HG02852 (cell line): ENCODE data around the gene SDK1.
"Not testable (repeated sequence)": the region's sequence is repeated elsewhere in the genome, so short reads cannot be mapped to it uniquely, and the experiment has no call there.

Experiments
- ATAC-seq: cut with Tn5 transposase; IDR thresholded peaks from one replicate; pipeline ENCODE4 v1.9.1; 2021; ENCODE audit warnings: mild to moderate bottlenecking, moderate library complexity; ENCODE audit not compliant: unreplicated experiment

The SDK1 gene

DNA sequence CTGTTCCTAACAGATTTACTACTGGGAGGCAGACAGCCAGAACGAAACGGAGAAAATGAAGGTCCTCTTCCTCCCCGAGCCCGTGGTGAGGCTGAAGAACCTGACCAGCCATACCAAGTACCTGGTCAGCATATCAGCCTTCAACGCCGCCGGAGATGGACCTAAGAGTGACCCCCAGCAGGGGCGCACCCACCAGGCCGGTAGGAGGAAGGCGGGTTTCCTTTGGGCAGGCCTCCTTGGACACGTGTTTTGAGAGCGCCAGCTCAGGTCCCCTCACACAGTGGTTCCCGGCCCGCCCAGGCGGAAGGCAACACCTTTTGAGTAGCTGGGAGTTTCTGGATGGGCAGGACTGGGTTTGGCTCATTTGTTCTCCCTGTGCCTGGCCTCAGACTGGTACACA lies 907.0 kb downstream of the SDK1 start:
- ATAC-seq, result no peak

- ATAC-seq, result no peak
Measured at GRCh38 chr7:4208586-4208985, 907.5 kb downstream of the SDK1 start.

GRCh38 chr7:4209126-4209525 lies 908.1 kb downstream of the SDK1 start:
- no peak for ATAC-seq

- ATAC-seq, result no peak
Measured at GRCh38 chr7:4209966-4210365, 908.9 kb downstream of the SDK1 start.

DNA sequence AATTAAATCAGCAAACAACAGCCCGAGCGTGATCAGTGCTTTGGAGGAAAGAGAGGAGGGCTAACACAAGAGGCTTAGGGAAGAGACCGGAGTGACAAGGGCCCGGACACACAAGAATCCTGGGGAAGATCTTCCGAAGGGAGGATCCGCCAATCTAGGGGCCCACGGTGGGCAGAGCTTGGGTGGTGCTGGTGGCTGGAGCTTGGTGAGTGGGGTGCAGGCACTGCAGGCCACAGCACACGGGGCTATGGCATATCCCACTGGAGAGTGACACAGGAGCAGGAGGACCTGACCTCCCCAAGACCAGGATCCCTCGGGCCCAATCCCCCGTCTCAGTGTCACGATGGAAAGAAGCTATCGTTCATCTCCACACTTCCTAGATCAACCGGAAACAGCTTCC lies 909.8 kb downstream of the SDK1 start:
- ATAC-seq, result no peak

DNA sequence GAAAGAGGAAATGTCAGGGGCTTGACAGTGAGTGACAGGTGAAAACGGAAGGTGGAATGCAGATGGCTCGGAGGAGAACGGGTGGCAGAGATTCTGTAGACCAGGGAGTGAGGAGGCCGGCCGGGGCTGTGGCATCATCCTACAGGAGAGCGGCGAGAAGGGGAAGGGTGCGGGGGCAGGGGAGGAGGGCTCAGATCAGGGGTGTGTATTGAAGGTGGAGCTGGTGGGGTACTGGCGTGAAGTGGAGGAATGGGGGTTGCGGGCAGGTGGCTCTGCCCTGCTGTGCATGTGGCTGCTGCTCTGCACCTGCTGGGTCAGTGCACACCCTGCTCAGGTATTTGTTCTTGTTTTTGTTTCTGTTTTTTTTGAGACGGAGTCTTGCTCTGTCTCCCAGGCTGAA lies 910.2 kb downstream of the SDK1 start:
- ATAC-seq, result no peak

DNA sequence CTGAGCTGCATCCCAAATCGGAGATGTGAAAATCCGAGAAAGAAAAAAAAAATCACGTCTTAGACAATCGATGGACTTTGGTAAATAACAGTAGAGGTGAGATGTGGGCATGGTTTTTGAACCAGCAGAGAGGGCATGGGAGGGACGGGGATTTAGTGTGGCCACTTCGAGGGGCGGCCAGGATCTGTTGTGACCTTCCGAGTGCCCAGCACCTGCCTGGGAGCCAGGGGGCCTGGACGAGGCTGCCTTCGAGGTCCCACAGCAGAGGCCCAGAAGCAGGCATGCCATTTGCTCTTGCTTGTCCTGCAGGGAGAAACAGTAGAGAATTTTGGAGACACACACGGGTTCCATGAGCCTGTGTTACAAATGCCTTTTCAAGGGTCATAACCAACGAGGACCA lies 911.3 kb downstream of the SDK1 start:
- ATAC-seq, result no peak

GRCh38 chr7:4214291-4215155 lies 913.5 kb downstream of the SDK1 start:
- no peak for ATAC-seq

DNA sequence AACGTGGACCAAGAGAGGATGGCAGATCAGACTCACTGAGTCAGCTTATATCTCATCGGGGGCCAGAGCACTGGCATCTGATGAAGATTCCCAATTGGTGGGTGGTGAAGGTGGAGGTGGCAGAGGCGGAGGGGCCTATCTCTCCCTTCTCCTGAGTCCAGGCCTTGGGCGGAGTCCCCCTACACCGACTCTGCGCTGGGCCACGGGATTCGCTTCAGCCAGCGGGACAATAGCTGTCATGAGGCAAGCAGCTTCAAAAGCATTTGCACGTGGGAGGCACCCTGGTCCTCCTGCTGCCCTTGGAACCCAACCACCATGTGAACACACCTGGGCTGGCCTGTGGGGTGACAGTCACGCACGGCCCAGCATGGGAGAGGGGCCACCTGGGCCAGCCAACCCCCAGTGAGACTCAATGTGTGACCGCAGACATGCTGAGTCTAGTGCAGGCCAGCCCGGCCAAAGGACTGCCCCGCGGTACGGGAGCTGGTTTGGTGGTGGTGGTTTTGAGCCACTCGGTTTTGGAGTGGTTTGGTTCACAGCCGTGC lies 914.2 kb downstream of the SDK1 start:
- ATAC-seq, result no peak

DNA sequence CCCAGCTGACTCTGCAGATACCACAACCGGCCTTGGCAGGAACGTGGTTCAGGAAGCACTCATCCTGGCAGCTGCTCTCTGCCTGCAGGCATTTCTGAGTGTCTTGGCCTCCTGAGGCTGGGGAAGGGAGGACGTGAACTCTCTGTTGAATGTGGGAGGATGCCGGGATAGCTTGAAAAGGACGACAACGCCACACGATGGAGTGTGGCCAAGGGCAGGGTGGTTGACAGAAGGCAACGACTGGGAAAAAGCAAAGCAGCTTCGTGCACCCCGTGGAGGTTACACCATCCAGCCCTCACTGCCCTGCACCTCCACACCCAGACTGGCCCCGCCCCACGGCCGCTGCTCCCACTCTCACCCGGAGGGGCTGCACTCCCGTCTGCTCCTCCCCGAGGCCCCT lies 915.0 kb downstream of the SDK1 start:
- ATAC-seq, result no peak

DNA sequence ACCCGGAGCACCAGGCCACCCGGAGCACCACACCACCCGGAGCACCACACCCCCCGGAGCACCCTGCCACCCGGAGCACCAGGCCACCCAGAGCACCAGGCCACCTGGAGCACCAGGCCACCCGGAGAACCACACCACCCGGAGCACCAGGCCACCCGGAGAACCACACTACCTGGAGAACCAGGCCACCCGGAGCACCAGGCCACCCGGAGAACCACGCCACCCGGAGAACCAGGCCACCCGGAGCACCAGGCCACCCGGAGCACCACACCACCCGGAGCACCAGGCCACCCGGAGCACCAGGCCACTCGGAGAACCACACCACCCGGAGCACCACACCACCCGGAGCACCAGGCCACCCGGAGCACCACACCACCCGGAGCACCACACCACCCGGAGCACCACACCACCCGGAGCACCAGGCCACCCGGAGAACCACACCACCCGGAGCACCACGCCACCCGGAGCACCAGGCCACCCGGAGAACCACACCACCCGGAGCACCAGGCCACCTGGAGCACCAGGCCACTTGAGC lies 916.1 kb downstream of the SDK1 start:
- not testable (repeated sequence) for ATAC-seq

GRCh38 chr7:4218481-4218880 lies 917.4 kb downstream of the SDK1 start:
- no peak for ATAC-seq

- ATAC-seq, result no peak
Measured at GRCh38 chr7:4220011-4220410, 919.0 kb downstream of the SDK1 start.

DNA sequence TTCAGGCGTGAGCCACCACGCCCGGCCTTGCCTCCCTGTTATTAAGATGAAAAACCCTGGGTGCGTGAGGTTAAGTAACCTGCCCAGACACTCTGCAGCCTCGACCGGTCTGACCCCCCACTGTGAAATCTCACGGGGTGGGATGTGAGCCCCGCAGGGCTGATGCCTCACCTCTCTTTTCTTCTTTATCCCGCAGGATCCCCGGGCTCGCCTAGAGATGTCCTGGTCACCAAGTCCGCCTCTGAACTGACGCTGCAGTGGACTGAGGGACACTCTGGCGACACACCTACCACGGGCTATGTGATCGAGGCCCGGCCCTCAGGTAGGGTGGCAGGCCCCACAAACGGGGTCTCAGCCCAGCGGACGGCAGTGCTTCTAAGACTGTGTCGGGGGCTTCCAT lies 920.0 kb downstream of the SDK1 start:
- ATAC-seq, result no peak

- no peak for ATAC-seq
Measured at GRCh38 chr7:4222676-4223075, 921.6 kb downstream of the SDK1 start.

DNA sequence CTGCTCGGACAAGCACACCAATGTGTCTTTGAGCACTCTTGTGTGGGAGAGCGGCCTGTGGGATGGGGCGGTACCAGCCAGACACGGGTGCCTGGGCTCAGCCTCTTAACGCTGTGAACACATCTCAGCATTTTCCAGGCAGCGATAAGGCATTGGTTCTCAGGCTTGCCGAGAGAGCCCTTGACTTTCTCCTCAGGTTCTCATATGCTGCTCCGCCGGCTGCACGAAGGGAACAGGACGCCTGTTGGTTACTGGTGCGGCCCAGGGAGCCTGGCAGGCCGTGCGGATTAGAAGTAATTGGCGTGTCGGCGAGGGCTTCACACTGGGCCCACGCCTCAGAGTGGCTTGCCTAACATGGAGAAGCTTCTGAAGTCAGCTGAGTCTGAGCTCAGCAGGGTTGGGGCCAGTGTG lies 924.3 kb downstream of the SDK1 start:
- no peak for ATAC-seq

DNA sequence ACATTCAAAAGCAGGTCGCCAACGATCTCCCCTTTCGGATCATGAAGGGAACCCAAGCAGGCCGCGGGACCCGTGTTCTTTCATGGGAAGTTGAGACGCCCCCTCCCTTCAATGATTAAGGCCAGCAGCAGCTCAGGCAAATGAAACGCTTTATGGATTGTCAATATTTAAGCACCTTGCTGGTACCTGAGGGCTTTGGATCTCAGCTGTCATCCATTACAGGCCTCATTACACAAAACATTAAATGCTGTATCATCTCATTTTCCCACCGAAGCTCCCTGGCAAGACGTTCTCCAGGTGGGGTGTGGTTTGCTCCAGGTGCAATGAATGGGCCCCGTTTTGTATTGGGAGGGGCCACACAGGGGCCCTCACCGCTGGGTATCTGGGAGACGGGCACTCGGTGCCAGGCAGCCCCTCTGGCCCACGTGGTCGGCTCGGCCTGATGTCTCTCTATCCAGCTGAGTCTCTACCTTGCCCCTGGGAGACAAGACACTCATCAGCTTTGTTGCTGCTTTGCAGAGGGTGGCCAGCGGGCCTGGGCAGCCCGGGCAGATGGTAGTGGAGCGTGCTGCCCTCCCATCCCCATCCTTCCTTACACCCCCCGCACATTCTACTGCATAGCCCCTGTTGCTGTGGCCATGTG lies 925.0 kb downstream of the SDK1 start:
- no peak for ATAC-seq

- ATAC-seq, result no peak
Measured at GRCh38 chr7:4226524-4226882, 925.5 kb downstream of the SDK1 start.

- ATAC-seq, result no peak
Measured at GRCh38 chr7:4227105-4228010, 926.3 kb downstream of the SDK1 start.

- ATAC-seq, result no peak
Measured at GRCh38 chr7:4230352-4230751, 929.3 kb downstream of the SDK1 start.

GRCh38 chr7:4233146-4233545 lies 932.1 kb downstream of the SDK1 start:
- no peak for ATAC-seq
